Measurements from ENCODE around the gene USH2A.

The USH2A gene

DNA sequence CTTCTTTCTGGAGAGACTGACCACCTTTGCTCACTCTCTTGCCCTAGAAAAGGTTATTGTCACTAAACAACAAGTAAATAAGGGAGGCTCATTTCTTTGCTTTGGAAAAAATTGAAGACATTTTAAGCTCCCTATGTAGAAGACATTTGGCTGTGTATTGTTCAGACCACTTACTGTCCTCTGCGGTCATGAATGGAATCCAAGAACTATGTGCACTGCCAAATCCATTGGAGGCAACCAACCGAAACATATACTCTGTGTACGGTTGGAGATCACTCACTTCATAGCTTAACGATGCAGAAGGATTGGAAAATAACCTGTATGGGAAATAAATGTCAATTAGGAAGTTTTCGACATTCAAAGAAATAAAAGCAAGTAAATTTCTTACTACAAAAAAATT lies 523.3 kb downstream of the USH2A start:
- DNase-seq, result no peak

DNA sequence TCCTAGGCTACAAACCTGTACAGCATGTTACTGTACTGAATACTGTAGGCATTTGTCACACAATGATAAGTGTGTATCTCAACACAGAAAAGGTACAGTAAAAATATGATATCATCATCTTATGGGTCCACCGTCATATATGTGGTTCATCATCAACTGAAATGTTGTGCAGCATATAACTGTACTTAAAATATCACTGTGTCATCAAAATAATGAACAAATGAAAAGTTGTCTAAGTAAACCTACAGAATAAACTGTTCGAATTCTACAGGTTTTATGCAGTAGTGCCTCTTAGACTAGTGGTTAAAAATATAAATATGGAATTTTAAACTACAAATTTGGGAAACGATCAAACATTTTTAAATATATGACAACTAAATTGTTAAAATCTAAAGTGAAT lies 527.4 kb downstream of the USH2A start:
- no peak for DNase-seq

- DNase-seq, result no peak
Measured at GRCh38 chr1:215895276-215895675, 528.0 kb downstream of the USH2A start.

- no peak for DNase-seq
Measured at GRCh38 chr1:215894617-215895016, 528.6 kb downstream of the USH2A start.

GRCh38 chr1:215891266-215892057 lies 531.8 kb downstream of the USH2A start:
- no peak for DNase-seq

- DNase-seq, result no peak
Measured at GRCh38 chr1:215890438-215890837, 532.8 kb downstream of the USH2A start.

GRCh38 chr1:215889871-215890270 lies 533.4 kb downstream of the USH2A start:
- no peak for DNase-seq

DNA sequence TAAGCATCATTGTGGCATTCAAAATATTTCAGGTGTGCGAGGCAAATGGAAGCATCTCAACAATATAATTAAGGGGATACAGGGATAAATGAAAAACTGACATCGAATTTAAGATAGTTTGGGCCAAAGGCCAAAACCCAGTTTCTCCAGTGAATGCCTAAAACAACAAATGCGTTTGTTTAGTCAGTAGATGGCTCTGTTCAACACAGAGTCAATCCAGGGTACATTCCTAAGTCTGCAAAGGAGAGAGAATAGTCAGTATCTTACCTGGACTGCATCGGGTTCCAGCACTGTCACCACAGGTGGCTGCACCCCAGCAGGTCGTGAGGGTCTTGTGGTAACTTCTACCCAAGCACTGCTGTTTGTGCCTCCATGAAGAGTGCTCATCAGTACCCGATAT lies 535.1 kb downstream of the USH2A start:
- no peak for DNase-seq

GRCh38 chr1:215887627-215888026 lies 535.6 kb downstream of the USH2A start:
- DNase-seq, result no peak

- no peak for DNase-seq
Measured at GRCh38 chr1:215883004-215883403, 540.2 kb downstream of the USH2A start.

DNA sequence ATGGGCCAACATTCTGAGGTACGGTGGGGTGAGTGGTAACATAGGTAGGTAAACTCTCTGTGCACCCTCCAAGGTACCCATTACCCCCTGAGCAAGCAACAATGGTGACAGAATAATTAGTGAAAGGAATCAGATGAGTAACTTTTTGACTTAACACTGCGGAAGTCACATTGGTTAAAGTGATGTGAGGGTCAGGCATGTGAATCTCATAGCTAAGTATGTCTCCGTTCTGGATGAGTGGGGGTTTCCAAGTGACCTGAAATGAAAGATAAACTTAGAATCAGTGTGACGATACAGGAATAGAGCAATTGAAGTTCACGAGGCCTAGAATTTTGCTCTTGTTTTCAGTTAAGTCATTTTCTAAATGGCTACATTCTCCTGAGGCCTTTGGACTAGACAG lies 544.4 kb downstream of the USH2A start:
- DNase-seq, result no peak

GRCh38 chr1:215878128-215878527 lies 545.1 kb downstream of the USH2A start:
- DNase-seq, result no peak

- DNase-seq, result no peak
Measured at GRCh38 chr1:215877452-215877951, 545.7 kb downstream of the USH2A start.

DNA sequence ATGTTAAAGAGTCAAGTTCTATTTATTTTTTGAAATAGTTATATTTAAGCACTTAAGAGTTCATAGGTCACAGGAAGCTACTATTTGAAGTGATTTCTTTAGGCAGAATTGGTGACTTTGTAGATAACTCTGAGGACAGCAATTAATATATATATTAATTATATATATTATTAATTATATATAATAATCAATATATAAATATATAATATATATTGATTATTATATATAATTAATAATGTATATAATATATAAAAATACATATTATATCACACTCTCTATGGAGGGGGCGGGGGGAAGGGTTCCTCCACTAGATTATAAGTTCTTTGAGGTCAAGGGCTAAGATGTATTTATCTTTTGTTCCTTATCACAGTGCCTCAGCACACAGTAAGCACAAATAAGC lies 547.5 kb downstream of the USH2A start:
- no peak for DNase-seq

- DNase-seq, result no peak
Measured at GRCh38 chr1:215875236-215875635, 548.0 kb downstream of the USH2A start.

GRCh38 chr1:215872658-215873057 lies 550.6 kb downstream of the USH2A start:
- DNase-seq, result no peak

DNA sequence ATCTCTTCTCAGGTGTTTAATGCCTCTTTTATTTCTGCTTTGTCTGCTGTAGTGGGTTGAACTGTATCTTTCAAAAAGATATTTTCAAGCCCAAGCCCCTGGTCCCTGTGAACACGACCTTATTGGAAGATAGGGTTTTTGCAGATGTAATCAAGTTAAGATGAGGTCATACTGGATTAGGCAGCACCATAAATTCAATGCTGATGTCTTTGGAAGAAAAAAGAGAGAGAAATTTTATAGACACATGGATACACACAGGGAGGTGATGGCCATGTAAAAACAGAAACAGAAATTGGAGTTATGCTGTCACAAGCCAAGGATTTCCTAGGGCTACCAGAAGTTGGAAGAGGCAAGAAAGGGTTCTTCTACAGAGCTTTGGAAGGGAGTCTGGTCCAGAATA lies 554.7 kb downstream of the USH2A start:
- no peak for DNase-seq

DNA sequence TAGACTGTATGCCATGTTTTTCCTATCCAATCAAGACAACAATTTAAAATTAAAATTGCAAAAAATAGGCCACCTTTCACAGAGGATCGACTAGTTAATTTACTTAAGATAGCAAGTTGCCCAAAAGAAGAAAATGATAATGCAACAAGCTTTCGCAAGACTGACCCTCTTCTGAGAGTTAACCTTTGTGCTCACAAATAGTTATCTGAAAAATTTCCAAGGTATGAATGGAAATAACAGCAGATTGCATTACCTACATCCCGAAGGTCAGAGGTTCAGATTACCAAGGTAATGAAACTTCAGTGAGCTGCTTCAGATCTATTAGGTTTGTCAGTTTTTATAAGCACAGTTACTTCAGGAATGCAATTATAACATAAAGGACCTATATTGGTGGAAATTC lies 558.2 kb downstream of the USH2A start:
- DNase-seq, result no peak

- no peak for DNase-seq
Measured at GRCh38 chr1:215863796-215864195, 559.5 kb downstream of the USH2A start.

- DNase-seq, result no peak
Measured at GRCh38 chr1:215860833-215861232, 562.4 kb downstream of the USH2A start.

DNA sequence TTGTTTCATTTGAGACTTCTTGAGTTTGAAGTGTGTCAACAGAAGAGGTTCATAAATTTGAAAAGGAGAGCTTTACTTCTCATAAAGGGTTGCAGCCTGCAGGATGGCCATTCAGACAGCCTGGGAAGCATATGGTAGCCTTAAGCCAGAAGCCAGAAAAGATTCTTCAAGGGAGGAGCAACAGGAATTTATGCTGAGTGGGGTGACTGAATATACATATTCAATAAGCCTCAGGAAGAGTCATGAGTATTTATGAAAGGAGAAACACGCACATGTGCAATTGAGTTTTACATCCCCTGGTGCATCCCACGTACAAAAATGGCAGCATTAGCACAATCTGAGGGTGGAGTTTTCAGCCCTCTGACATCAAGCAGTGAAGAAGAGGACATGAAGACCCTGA lies 565.9 kb downstream of the USH2A start:
- DNase-seq, result no peak

DNA sequence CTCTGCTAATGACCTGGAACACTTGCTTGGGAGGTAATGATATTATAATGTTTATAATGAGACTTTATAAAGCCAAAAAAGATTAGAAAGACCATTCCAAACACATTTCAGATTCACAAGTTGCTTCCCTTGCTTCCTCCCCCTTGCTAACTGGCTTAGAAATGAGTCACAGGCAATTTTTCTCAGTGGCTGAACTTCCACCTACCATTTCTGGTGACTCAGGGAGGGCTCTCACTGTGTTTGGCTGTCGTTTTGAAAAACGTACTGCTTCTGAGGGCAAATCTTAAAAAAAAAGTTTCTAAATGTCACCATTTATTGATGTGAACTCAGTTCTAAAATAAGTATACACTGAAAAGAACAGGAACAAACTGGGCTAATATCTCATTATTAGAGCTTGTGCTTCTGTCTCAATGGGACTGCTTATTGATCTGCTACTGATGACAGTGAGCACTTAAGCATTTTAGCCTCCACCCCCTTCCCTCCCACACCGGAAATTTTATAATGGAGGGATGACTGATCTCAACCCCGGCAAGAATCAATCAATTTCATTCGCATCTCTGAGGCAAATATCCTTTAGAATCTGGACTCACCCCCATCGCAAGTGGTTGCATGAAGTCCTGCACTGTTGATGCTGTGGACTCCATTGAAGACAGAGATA lies 577.9 kb downstream of the USH2A start:
- no peak for DNase-seq

DNA sequence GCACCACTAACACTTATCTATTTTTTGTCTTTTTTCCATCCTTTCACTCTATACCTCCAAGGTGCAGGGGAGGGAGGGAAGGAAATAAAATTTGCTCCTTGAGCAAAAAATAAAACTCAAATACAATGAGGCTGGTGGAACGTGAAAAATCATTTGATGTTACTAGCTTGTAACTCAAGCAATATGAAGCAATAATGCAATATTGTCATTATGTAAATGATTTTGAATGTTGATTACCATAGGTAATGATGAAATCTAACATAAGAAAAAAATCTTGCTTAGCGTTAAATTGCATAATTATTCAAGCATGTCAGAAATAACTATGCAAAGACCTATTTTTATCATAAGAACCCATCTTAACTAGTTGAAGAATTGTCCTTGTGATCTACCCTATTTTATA lies 578.5 kb downstream of the USH2A start:
- DNase-seq, result no peak

DNA sequence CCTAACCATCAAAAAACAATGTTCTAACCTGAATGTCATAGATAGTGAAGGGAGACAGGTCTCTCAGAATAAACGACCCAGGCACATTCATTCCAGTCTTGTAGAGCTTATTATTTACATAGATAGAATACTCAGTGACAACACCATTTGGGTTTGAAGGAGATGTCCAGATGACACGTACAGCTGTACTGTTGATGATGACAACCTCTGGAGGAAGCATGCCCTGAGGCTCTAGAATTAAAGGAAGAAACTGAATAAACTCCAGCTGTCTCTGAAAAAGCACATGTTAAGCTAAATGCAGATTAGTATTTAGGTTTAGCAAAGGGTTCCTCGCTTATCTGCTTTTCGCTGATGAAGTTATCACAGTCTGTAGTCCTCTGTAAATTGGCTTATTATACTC lies 579.0 kb downstream of the USH2A start:
- no peak for DNase-seq

DNA sequence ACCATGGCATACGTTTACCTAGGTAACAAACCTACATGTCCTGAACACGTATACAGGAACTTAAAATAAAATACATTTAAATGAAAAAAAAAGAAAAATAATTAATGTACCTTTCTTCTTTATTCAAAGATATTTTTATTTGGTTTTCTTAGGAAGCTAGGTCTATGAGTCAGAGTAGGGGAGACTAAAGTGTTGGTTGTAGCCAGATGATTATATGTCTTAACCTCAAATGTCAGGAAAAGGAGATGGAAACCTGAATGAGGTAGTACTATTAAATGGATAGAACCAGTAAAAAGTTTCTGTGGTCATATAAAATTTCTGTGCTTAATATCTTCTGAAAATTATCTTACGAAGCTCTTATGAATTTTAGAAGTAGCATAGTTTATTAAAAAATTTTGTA lies 580.3 kb downstream of the USH2A start:
- DNase-seq, result no peak

Measured in CD4-positive, alpha-beta T cell treated with Interferon gamma for 1 hour (primary cell).